ENCODE measurements around the gene PIK3C3. TPM values are rescaled to one million over a fixed set of nuclear protein-coding genes. Genes with fewer than 3 reads are reported as not detected.

Gene PIK3C3
- total RNA-seq, 1 donor from 2014 or later: 61.5 TPM

GRCh38 chr18:42067518-42067917 is 112.5 kb downstream of the PIK3C3 start:
- H3K4me1 Mint-ChIP-seq (ENCODE audit: low read depth): peaks cover 2% of the 10 kb centered on the region
- H3K4me3 Mint-ChIP-seq (ENCODE audit: low read depth): no peak overlapping the region
- no peak overlapping the region for H3K27ac Mint-ChIP-seq
- no peak for DNase-seq (ENCODE audit: low spot score, unreplicated experiment)
- no peaks in the 10 kb centered on the region for H3K9me3 Mint-ChIP-seq (ENCODE audit: low read depth)
- H3K27me3 Mint-ChIP-seq: no peaks in the 10 kb centered on the region
- no peak for TF ChIP-seq CTCF (IDR thresholded peaks at IDR 0.05; ENCODE audit: unreplicated experiment)
- peaks cover 14% of the 10 kb centered on the region for H3K36me3 Mint-ChIP-seq (ENCODE audit: insufficient read depth)

GRCh38 chr18:42068030-42068429 is 113.0 kb downstream of the PIK3C3 start:
- DNase-seq (ENCODE audit: low spot score, unreplicated experiment): no peak
- Mint-ChIP-seq H3K9me3 (ENCODE audit: low read depth) (no peaks in the 10 kb centered on the region), H3K27ac (peak overlapping the region; percentile 35), H3K27me3 (no peaks in the 10 kb centered on the region), H3K4me1 (ENCODE audit: low read depth) (peaks cover 2% of the 10 kb centered on the region), H3K36me3 (ENCODE audit: insufficient read depth) (peaks cover 15% of the 10 kb centered on the region), H3K4me3 (ENCODE audit: low read depth) (no peak overlapping the region)
- TF ChIP-seq CTCF (IDR thresholded peaks at IDR 0.05; ENCODE audit: unreplicated experiment): no peak

- DNase-seq (ENCODE audit: low spot score, unreplicated experiment): no peak
- no peak for TF ChIP-seq CTCF (IDR thresholded peaks at IDR 0.05; ENCODE audit: unreplicated experiment)
- Mint-ChIP-seq H3K27me3 (no peaks in the 10 kb centered on the region), H3K27ac (no peak overlapping the region), H3K36me3 (ENCODE audit: insufficient read depth) (peaks cover 17% of the 10 kb centered on the region), H3K4me1 (ENCODE audit: low read depth) (peaks cover 2% of the 10 kb centered on the region), H3K4me3 (ENCODE audit: low read depth) (no peak overlapping the region), H3K9me3 (ENCODE audit: low read depth) (no peaks in the 10 kb centered on the region)
These were observed 114.0 kb downstream of the PIK3C3 start for GRCh38 chr18:42069036-42069435.

GRCh38 chr18:42072407-42072806 is 117.4 kb downstream of the PIK3C3 start:
- Mint-ChIP-seq H3K36me3 (ENCODE audit: insufficient read depth) (peaks cover 16% of the 10 kb centered on the region), H3K27ac (no peak overlapping the region), H3K9me3 (ENCODE audit: low read depth) (no peaks in the 10 kb centered on the region), H3K4me1 (ENCODE audit: low read depth) (peaks cover 2% of the 10 kb centered on the region), H3K4me3 (ENCODE audit: low read depth) (no peak overlapping the region), H3K27me3 (no peaks in the 10 kb centered on the region)
- no peak for TF ChIP-seq CTCF (IDR thresholded peaks at IDR 0.05; ENCODE audit: unreplicated experiment)
- DNase-seq (ENCODE audit: low spot score, unreplicated experiment): no peak

- no peak overlapping the region for H3K4me3 Mint-ChIP-seq (ENCODE audit: low read depth)
These were observed 119.7 kb downstream of the PIK3C3 start for GRCh38 chr18:42074704-42075103.

More at GRCh38 chr18:42074704-42075103, 119.7 kb downstream of the PIK3C3 start:
- Mint-ChIP-seq H3K9me3 (ENCODE audit: low read depth) (no peaks in the 10 kb centered on the region), H3K4me1 (ENCODE audit: low read depth) (no peaks in the 10 kb centered on the region), H3K27me3 (no peaks in the 10 kb centered on the region), H3K27ac (no peak overlapping the region), H3K36me3 (ENCODE audit: insufficient read depth) (peaks cover 18% of the 10 kb centered on the region)
- DNase-seq (ENCODE audit: low spot score, unreplicated experiment): no peak
- no peak for TF ChIP-seq CTCF (IDR thresholded peaks at IDR 0.05; ENCODE audit: unreplicated experiment)
